IPS DF 4.7 (cell line): ENCODE data around the gene NUP160.
A peak's percentile ranks its signal among the peaks of the same experiment; 100 is the strongest.
"Not testable (repeated sequence)": the region's sequence is repeated elsewhere in the genome, so short reads cannot be mapped to it uniquely, and the experiment has no call there.

Source experiments
- DNase-seq: peaks from one replicate; pipeline ENCODE4 v3.0.0-alpha.2; 2013; ENCODE audit warnings: low spot score; ENCODE audit errors: extremely low read depth

NUP160 gene

GRCh38 chr11:47847892-47848699 is at the start of gene NUP160:
Gene NUP160, minus strand, starts transcription at chr11:47848350. Its CDS starts 32 bp downstream, at chr11:47848318.
- peak; percentile 14 for DNase-seq

GRCh38 chr11:47896199-47896598 is 48.0 kb upstream of the NUP160 start:
- no peak for DNase-seq

- DNase-seq, result no peak
These were observed 46.9 kb upstream of the NUP160 start for GRCh38 chr11:47895035-47895434.

GRCh38 chr11:47892546-47893276 is 44.6 kb upstream of the NUP160 start:
- not testable (repeated sequence) for DNase-seq

- no peak for DNase-seq
These were observed 43.7 kb upstream of the NUP160 start for GRCh38 chr11:47891886-47892285.

- no peak for DNase-seq
These were observed 41.7 kb upstream of the NUP160 start for GRCh38 chr11:47889714-47890441.

GRCh38 chr11:47887910-47888569 is 39.9 kb upstream of the NUP160 start:
- no peak for DNase-seq

DNA sequence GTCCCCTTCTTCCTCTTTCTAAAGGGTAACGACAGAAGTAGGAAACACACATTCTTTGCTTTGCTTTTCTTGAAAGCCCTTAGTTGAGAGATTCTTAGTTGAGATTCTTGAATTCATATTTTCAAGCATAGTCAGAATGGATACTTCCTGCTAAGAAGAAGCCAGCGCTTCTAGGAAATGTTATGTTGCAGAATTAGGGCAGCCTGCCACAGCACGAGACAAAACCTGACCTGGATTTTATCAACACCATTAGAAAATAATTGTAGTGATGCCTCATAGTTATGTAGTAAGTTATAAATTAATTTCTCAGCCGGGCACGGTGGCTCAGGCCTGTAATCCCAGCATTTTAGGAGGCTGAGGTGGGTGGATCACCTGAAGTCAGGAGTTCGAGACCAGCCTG is 37.9 kb upstream of the NUP160 start:
- DNase-seq, result no peak

DNA sequence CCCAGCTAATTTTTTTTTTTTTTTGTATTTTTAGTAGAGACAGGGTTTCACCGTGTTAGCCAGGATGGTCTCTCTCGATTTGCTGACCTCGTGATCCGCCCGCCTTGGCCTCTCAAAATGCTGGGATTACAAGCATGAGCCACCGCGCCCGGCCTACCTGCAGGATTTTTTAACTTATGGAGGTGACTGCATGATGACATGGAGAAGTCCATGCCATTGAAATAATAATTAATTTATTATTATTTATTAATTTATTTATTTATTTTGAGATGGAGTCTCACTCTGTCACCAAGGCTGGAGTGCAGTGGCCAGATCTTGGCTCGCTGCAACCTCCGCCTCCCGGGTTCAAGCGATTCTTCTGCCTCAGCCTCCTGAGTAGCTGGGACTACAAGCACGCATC is 34.3 kb upstream of the NUP160 start:
- DNase-seq, result not testable (repeated sequence)

GRCh38 chr11:47881145-47881544 is 33.0 kb upstream of the NUP160 start:
- DNase-seq, result no peak

DNA sequence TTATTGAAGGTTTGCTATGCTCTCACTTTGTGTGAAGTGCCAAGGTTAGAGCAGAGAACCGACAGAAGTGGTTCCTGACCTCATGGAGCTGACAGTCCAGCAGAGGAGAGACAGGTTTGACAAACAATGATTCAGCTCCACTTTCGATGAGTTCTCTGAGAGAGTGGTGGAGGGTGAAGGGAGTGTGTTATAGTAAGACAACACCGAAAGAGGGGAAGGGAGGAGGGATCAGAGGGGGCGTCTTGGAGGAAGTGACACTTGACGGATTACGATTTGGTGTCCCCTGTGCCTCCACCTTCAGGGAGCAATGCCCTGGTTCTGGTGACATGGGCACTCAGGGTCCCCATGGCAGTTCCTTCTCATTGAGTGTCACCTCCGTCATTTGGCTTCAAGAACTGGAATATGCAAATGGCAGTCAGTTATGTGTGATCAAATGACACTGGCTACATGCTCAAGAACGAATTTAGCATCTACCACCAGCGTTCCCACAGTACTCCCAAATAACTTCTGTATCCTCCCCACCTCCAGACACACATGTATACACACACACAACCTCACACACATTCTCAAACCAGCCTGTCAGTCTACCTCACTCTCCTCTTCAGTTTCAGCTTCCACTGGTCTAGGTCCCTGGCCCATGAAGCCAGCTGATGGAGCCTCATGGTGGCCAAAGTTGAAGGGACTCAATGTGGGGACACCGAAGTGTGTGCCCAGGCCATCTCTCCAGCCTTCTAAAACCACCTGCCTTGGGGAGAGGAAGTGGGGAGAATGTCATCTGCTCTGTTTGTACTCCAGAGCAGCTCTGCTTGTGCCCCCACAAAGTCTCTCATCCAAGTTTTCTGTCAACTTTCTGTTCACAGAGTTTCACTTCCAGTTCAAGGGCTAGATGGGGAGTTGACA is 31.4 kb upstream of the NUP160 start:
- DNase-seq, result no peak

DNA sequence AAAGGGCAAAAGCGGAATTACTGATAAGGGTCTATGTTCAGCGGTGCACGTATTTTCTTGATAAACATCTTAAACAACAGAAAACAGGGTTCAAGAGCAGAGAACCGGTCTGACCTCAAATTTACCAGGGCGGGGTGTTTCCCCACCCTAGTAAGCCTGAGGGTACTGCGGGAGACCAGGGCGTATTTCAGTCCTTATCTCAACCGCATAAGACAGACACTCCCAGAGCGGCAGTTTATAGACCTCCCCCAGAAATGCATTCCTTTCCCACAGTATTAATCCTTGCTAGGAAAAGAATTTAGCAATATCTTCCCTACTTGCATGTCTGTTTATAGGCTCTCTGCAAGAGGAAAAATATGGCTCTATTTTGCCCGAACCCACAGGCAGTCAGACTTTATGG is 27.7 kb upstream of the NUP160 start:
- not testable (repeated sequence) for DNase-seq

DNA sequence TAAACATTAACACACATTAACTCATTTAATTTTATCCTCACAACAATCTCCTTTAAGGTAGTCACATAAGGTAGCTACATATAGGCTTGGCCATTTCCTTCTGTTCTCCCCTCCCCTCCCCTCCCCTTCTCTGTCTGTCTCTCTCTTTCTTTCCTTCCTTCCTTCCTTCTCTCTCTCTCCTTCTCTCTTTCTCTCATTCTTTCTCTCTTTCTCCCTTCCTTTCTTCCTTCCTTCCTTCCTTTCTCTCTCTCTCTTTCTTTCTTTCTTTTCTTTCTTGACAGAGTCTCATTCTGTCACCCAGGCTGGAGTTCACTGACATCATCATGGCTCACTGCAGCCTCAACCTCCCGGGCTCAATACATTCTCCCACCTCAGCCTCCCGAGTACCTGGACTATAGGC is 22.3 kb upstream of the NUP160 start:
- no peak for DNase-seq

DNA sequence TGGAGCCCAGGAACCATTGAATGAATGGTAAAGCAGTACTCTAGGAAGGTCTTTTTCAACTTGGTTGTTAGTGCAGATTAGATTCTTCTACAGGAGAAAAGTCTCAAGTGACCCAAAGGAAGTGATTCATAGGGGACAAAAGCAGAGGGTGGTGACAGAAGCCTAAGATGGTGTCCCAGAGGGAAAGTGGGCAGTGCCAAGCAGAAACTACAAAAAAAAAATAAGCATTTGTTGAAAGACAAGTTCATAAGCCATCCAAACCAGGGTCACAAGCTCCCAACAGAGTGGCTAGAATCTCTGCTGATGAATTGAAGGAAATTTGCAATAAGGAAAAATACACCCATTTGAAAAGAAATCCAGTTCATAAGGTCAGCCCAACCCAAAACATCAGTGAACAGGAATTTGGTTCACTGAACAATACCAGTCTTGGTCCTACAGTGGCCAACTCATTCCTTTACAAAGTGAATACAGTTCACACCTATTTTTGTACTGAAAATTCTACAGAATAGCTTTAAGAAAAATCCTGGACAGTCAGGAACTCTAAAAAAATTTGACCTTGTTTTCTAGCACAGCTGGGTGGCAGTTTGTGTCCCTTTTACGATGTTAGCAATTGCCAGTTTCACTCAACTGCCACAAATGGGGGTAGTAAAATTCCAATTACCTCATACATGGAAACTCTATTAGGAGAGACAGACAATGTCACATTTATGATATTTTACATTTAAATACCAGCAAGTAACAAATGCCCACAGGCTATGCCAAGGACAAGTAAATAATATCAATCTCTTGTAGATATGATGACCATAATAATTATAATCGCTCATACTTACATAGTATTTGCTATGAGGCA is 21.6 kb upstream of the NUP160 start:
- DNase-seq, result no peak

DNA sequence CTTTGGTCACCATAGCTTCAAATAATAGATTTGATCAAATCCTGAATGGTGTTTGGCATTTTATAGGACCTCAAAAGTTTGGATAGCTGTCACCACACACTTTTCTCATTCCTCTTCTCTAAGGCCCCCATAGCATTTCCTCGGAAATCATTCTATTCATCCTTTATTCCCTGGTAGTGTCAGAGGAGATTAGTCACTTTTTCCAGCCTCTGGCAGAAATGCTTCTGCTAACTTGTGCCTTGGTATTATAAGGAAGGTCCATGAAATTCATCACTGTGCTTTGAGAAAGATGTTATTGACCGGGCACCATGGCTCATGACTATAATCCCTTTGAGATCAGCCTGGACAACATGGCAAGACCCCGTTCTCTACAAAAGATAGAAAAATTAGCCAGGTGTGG is 19.7 kb upstream of the NUP160 start:
- DNase-seq, result no peak

DNA sequence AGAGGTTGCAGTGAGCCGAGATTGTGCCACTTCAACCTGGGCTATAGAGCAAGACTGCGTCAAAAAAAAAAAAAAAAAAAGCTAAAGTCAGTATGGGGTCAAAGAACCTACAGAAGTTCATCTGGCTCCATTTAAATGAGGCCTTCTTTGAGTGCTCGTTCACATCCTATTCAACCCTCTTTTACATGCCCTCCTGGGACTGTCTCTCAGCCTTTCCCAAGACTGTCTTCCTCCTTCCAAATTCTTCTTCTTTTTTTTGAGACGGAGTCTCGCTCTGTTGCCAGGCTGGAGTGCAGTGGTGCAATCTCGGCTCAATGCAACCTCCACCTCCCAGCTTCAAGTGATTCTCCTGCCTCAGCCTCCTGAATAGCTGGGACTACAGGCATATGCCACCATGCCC is 18.7 kb upstream of the NUP160 start:
- not testable (repeated sequence) for DNase-seq

GRCh38 chr11:47864901-47865300 is 16.8 kb upstream of the NUP160 start:
- no peak for DNase-seq

GRCh38 chr11:47863898-47864430 is 15.8 kb upstream of the NUP160 start:
- DNase-seq, result no peak

- DNase-seq, result no peak
These were observed 15.2 kb upstream of the NUP160 start for GRCh38 chr11:47863189-47863897.
